ENCODE measurements around the gene P4HA3.

Gene P4HA3

GRCh38 chr11:74316772-74317505 lies 5.5 kb upstream of the P4HA3 start:
- DNase-seq, result no peak

GRCh38 chr11:74312326-74312725 lies 886 bp upstream of the P4HA3 start:
- DNase-seq, result no peak

GRCh38 chr11:74310857-74311256 lies 583 bp downstream of the P4HA3 start:
- DNase-seq, result no peak

GRCh38 chr11:74307434-74307833 lies 4.0 kb downstream of the P4HA3 start:
- DNase-seq, result no peak

- DNase-seq, result no peak
Measured at GRCh38 chr11:74306435-74307175, 4.8 kb downstream of the P4HA3 start.

- DNase-seq, result no peak
Measured at GRCh38 chr11:74299015-74299414, 12.4 kb downstream of the P4HA3 start.

- DNase-seq, result no peak
Measured at GRCh38 chr11:74297484-74297883, 14.0 kb downstream of the P4HA3 start.

- no peak for DNase-seq
Measured at GRCh38 chr11:74288911-74289310, 22.5 kb downstream of the P4HA3 start.

GRCh38 chr11:74288161-74288560 lies 23.3 kb downstream of the P4HA3 start:
- DNase-seq, result no peak

- no peak for DNase-seq
Measured at GRCh38 chr11:74284466-74284865, 27.0 kb downstream of the P4HA3 start.

GRCh38 chr11:74283580-74284180 lies 27.8 kb downstream of the P4HA3 start:
- peak; percentile 35 for DNase-seq

- DNase-seq, result no peak
Measured at GRCh38 chr11:74282914-74283371, 28.5 kb downstream of the P4HA3 start.

GRCh38 chr11:74282421-74282820 lies 29.0 kb downstream of the P4HA3 start:
- no peak for DNase-seq

- DNase-seq, result peak; percentile 18
Measured at GRCh38 chr11:74280494-74280893, 30.9 kb downstream of the P4HA3 start.

- DNase-seq, result no peak
Measured at GRCh38 chr11:74279256-74279655, 32.2 kb downstream of the P4HA3 start.

- DNase-seq, result no peak
Measured at GRCh38 chr11:74278721-74279161, 32.7 kb downstream of the P4HA3 start.

GRCh38 chr11:74278103-74278502 lies 33.3 kb downstream of the P4HA3 start:
- no peak for DNase-seq

- no peak for DNase-seq
Measured at GRCh38 chr11:74276581-74276980, 34.9 kb downstream of the P4HA3 start.

- DNase-seq, result no peak
Measured at GRCh38 chr11:74272276-74272675, 39.2 kb downstream of the P4HA3 start.

- DNase-seq, result no peak
Measured at GRCh38 chr11:74269161-74269811, 42.2 kb downstream of the P4HA3 start.

- DNase-seq, result no peak
Measured at GRCh38 chr11:74268456-74268855, 43.0 kb downstream of the P4HA3 start.

GRCh38 chr11:74267014-74267413 lies 44.4 kb downstream of the P4HA3 start:
- no peak for DNase-seq

- no peak for DNase-seq
Measured at GRCh38 chr11:74265256-74265655, 46.2 kb downstream of the P4HA3 start.
